Brain pericyte (primary cell): ENCODE measurements around the gene CES5A.
"Not testable (repeated sequence)": the region's sequence is repeated elsewhere in the genome, so short reads cannot be mapped to it uniquely, and the experiment has no call there.

Experiments used
- DNase-seq: peaks from one replicate; pipeline ENCODE4 v3.0.0-alpha.2; 2012; ENCODE audit warnings: low read depth, low spot score

The CES5A gene

GRCh38 chr16:55873122-55873521 lies 2.1 kb downstream of the CES5A start:
- no peak for DNase-seq

DNA sequence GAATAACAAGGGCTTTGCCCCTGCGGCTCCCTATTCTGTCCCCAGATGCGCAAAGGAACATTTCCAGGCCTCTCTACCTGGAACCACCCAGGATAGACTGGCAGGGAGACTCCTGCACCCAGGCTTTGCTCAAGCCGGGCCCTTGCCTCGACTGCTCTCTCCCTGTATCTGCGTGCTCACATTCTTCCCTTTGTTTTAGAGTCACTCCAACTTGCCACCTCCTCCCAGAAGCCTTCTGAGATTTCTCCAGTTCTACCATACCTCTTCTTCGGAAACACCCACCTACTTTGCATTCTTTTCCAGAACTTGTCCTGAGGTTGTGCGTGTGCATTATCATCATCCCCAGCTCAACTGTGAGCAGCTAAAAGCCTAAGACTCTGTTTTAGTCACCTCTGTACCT lies 3.0 kb downstream of the CES5A start:
- DNase-seq = no peak

DNA sequence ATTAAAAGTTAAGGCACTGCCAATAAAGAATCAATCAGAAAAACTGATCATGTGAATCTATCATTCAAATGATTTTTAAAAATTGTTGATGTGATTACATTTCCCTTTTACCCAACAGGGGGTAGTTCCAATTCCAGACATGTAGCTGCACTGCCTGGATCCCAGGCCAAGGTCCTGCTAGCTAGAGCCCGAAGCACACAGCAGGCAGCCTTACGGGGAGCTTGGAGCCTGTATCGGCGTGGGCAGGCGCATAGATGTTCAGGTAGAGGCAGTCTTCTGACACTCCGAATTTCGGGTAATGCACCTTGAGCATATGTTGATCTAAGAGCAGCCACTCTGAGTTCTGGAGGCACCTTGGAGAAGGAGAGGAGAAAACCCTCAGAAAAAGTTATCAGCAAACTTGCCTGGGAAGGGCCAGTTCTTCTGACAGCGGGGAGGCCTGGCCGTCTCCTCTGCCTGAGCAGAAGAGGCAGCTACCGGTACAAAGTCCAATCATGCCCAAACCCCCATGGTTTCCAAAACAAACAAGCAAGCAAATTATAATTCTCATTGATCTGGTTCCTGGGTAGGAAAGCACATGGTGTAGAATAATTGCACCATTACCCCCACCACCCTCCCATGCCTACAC lies 3.6 kb downstream of the CES5A start:
- DNase-seq = no peak

- no peak for DNase-seq
Observed at GRCh38 chr16:55868980-55869379, 6.2 kb downstream of the CES5A start.

GRCh38 chr16:55868137-55868536 lies 7.0 kb downstream of the CES5A start:
- DNase-seq = no peak

- DNase-seq = no peak
Observed at GRCh38 chr16:55861288-55861687, 13.9 kb downstream of the CES5A start.

GRCh38 chr16:55857650-55858049 lies 17.5 kb downstream of the CES5A start:
- not testable (repeated sequence) for DNase-seq

DNA sequence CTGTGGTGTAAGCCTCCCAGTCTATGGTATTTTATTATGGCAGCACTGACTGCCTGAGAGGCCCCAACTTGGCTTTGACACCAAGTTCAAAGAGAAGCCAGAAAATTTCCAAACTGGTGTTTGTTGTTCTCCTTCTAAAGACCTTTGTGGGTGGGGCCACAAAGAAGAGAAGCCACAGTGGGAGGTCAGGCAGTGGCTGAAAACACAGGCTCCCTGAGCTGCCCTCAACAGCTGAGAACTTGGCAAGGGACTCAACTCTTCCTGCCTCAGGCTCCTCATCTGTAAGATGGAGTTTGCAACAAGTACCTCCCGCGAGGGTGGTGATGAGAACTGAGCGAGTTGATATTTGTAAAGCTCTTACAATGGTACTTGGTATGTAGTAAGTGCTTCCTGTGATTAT lies 18.2 kb downstream of the CES5A start:
- no peak for DNase-seq

DNA sequence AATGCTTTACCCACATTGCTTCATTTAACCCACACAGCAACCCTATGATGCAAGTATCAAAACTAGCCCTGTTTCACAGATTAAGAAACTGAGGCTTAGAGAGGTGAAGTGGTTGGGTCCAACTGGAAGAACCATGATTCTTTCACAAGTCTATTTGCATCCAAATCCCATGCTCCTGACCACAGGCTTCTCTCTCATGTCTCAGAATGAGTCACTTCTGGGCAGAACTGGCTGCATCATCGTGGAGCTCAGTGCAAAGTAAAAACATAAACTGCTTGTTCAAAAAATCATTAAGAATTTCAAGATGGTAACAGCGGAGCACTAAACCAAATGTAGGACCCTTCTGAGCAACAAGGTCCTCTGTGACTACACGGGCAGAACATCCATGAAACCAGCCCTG lies 22.1 kb downstream of the CES5A start:
- DNase-seq = no peak

- DNase-seq = no peak
Observed at GRCh38 chr16:55849536-55849935, 25.6 kb downstream of the CES5A start.

- DNase-seq = no peak
Observed at GRCh38 chr16:55846598-55847346, 28.4 kb downstream of the CES5A start.

- DNase-seq = no peak
Observed at GRCh38 chr16:55843105-55843395, 32.1 kb downstream of the CES5A start.

GRCh38 chr16:55842369-55843104 lies 32.6 kb downstream of the CES5A start:
- DNase-seq = no peak

DNA sequence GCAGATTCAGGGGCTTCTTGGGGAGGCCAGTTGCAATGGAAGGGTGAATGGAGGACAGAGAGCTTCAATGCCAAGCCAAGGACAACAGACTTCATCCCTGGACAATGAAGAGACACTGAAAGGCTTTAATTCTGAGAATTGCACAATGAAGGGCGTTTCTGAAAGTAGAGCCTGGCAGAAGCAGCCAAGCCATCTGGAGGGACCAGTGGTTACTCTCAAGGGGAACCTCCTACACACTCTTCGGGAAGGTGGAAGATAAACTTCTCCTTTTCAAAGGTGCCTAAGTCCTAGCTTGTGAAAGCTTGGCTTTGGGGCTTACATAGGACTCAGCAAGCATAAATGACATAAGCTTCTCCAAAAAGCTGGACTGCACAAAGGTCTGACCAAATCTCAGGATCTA lies 36.1 kb downstream of the CES5A start:
- no peak for DNase-seq

- DNase-seq = no peak
Observed at GRCh38 chr16:55836158-55836611, 39.0 kb downstream of the CES5A start.

DNA sequence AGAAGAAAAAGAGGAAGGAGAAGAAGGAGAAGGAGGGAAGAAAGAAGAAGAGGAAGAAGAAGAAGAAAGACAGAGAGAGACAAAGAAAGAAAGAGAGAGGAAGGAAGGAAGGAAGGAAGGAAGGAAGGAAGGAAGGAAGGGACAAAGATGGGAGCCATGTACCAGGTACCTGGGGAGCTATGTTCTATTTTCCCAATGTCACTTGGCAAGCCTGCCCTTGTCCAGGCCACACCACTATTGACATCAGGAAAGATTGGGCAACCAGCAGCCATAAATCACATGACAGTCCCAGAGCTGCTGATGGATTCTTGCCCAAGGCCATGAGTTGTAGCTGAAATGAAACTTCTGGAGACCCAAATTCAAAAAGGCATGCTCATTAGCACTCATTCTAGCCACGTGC lies 39.6 kb downstream of the CES5A start:
- no peak for DNase-seq

DNA sequence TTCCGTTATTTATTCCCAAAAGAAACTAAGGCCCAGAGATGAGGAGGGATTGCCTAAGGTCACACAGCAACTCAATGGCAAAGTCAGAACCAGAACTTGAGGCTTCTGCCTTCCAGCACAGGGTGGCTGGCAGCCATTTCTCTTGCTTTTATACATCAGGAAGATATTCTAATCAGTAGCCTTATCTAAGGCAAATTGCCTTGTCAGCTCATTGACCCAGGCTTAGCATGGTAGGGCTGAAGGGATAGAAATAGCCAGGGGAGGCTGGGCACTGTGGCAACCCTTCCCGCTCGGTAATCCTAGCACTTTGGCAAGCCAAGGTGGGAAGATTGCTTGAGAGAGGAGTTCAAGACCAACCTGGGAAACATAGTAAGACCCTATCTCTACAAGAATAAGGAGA lies 40.0 kb downstream of the CES5A start:
- not testable (repeated sequence) for DNase-seq

- DNase-seq = no peak
Observed at GRCh38 chr16:55834049-55834448, 41.1 kb downstream of the CES5A start.

DNA sequence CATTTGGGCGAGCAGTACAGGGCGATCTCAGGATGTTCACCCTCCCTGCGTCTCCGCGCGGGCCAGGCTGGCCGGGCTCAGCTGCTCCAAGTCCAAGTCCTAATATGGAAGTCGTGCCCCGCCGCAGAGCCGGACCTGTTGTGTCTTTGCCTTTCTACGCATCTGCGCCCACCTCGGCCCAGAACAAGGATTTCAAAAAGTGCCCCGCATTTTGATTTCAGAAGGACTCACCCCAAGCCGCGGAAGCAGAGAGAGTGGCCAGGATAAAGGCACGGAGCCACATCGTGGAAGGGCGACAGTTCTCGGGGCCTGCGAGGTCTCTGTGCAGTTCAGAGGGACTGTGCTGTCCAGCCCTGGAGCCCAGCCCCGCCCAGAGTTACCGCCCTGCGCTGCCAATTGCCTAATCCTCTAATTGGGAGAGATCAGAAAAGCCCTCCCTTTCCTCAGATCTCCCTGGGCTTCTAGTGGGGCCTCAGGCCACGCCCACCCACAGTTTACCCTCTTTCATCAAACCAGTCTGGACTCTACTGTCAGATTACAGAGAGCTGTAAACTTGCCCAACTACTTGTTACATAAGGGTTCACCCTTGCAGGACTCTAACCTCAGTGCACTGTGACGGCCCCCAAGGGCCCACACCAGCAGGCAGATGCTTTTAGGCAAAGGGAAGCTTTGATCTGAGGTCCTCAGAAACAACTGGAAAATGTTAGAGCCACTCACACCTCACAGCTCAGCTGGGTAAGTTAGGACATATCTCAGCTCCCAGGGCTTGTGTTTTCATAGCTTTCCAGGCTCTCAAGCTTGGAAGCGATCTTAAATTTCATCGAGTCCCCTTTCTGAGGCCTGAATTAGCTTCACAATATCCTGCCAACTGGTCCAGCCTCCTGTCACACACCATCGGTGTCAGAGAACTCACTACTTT lies 42.1 kb downstream of the CES5A start, which contains the start of gene CES1:
CES1 (minus strand) TSS at position 324 of the 919 bp plus-strand sequence; CDS start at position 283, 41 bp downstream.
- no peak for DNase-seq

DNA sequence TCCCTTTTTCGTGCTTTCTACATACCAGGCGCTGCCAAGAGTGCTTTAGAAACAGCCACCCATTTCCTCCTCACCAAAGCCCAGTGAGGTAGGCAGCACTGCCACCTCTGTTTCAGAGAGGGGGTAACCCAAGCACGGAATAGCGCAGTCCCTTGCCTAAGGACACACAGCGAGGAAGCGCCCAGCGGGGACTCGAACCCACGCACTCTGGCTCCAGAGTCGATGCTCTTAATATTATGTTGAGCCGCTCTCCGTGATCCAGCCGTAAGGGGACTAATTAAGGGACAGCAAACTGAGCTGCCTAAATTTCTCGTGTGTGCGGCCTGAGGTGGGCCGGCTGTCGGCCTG lies 42.8 kb downstream of the CES5A start:
- DNase-seq = no peak

- DNase-seq = no peak
Observed at GRCh38 chr16:55830658-55831294, 44.4 kb downstream of the CES5A start.
